T-helper 9 cell (primary cell): ENCODE measurements around the gene ERC1.
A peak's percentile ranks its signal among the peaks of the same experiment; 100 is the strongest.
"Not testable (repeated sequence)": the region's sequence is repeated elsewhere in the genome, so short reads cannot be mapped to it uniquely, and the experiment has no call there.

Source experiments
- DNase-seq: peaks from one replicate; pipeline ENCODE4 v3.0.0-alpha.2; 2020

The ERC1 gene

GRCh38 chr12:1080520-1081223 lies 89.6 kb downstream of the ERC1 start:
- no peak for DNase-seq

GRCh38 chr12:1083151-1083888 lies 92.3 kb downstream of the ERC1 start:
- no peak for DNase-seq

GRCh38 chr12:1083889-1084262 lies 92.9 kb downstream of the ERC1 start:
- DNase-seq = no peak

GRCh38 chr12:1091350-1091749 lies 100.3 kb downstream of the ERC1 start:
- DNase-seq = no peak

GRCh38 chr12:1093166-1093751 lies 102.2 kb downstream of the ERC1 start:
- DNase-seq = no peak

- no peak for DNase-seq
These were observed 103.7 kb downstream of the ERC1 start for GRCh38 chr12:1094714-1095113.

- no peak for DNase-seq
These were observed 108.1 kb downstream of the ERC1 start for GRCh38 chr12:1099158-1099557.

- DNase-seq = not testable (repeated sequence)
These were observed 108.6 kb downstream of the ERC1 start for GRCh38 chr12:1099618-1100017.

GRCh38 chr12:1102115-1102514 lies 111.1 kb downstream of the ERC1 start:
- DNase-seq = no peak

- DNase-seq = no peak
These were observed 111.9 kb downstream of the ERC1 start for GRCh38 chr12:1102791-1103450.

GRCh38 chr12:1103632-1104031 lies 112.6 kb downstream of the ERC1 start:
- DNase-seq = no peak

- no peak for DNase-seq
These were observed 113.2 kb downstream of the ERC1 start for GRCh38 chr12:1104088-1104800.

GRCh38 chr12:1107669-1108068 lies 116.6 kb downstream of the ERC1 start:
- no peak for DNase-seq

GRCh38 chr12:1108276-1108675 lies 117.3 kb downstream of the ERC1 start:
- no peak for DNase-seq

- DNase-seq = no peak
These were observed 124.6 kb downstream of the ERC1 start for GRCh38 chr12:1115484-1116231.

GRCh38 chr12:1117371-1117770 lies 126.3 kb downstream of the ERC1 start:
- no peak for DNase-seq

GRCh38 chr12:1117970-1118563 lies 127.0 kb downstream of the ERC1 start:
- peak; percentile 60 for DNase-seq

- DNase-seq = peak; percentile 36
These were observed 131.8 kb downstream of the ERC1 start for GRCh38 chr12:1122786-1123185.

- no peak for DNase-seq
These were observed 135.1 kb downstream of the ERC1 start for GRCh38 chr12:1126091-1126490.

- DNase-seq = no peak
These were observed 136.0 kb downstream of the ERC1 start for GRCh38 chr12:1127021-1127420.

- no peak for DNase-seq
These were observed 139.1 kb downstream of the ERC1 start for GRCh38 chr12:1130164-1130563.

- no peak for DNase-seq
These were observed 139.5 kb downstream of the ERC1 start for GRCh38 chr12:1130571-1130970.
